IPS-NIHi7 (cell line): ENCODE results near the gene BRI3BP.

Experiments
- DNase-seq: peaks from one replicate; pipeline ENCODE4 v3.0.0; 2012; ENCODE audit warnings: mixed read lengths; ENCODE audit errors: extremely low spot score

Gene BRI3BP, protein sequence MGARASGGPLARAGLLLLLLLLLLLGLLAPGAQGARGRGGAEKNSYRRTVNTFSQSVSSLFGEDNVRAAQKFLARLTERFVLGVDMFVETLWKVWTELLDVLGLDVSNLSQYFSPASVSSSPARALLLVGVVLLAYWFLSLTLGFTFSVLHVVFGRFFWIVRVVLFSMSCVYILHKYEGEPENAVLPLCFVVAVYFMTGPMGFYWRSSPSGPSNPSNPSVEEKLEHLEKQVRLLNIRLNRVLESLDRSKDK

DNA sequence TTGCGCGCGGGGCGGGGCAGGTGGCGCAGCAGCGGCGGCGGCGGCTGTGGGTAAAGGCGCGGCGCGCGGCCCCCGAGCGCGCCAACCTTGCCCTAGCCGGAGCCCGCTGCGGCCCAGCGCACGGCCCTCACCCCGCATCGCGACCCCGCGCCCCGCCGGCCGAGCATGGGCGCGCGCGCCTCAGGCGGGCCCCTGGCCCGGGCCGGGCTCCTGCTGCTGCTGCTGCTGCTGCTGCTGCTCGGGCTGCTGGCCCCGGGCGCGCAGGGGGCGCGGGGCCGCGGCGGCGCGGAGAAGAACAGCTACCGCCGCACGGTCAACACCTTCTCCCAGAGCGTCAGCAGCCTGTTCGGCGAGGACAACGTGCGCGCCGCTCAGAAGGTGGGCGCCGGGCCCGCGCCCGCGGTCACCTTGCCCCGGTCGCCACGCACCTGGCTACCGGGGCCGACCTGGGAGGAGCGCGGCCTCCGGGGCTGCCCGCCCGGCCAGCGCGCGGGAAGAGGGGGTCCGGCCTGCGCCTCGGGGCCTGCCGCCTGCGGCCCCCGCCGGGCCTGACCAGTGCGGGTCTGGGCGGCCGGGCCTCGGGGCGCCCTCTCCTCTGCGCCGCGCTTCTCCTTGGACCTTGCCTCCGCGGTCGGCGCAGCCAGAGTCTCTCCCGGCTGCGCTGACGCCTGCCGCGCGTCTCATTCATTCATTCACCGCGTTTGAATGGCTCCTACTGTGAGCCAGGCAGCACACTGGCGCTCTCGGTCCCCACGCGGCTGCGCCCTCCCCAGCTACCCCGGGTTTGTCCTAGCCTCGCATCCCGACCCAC, at the start of gene BRI3BP:
Gene BRI3BP, plus strand, starts transcription at position 20 of the 811 bp plus-strand sequence. Its CDS starts 146 bp downstream, at position 166.
- DNase-seq: peak; percentile 49

DNA sequence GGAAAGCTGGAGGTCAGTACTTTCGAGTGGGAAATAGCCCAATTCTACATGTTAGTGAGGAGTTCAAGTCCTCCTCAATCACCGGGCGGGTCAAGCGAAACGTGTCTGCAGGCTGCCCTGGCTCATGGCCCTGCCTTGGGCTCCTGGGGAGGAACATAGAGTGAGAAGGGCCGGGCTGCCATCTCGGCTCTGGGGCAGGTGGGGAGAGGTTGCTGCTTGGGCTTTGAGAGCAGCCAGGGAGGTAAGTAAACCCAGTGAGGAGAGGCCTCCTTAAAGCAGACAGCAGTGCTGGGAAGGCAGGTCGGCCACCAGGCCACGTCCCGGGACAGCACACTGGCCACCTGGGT, 47.0 kb upstream of the BRI3BP start:
- DNase-seq: no peak

DNA sequence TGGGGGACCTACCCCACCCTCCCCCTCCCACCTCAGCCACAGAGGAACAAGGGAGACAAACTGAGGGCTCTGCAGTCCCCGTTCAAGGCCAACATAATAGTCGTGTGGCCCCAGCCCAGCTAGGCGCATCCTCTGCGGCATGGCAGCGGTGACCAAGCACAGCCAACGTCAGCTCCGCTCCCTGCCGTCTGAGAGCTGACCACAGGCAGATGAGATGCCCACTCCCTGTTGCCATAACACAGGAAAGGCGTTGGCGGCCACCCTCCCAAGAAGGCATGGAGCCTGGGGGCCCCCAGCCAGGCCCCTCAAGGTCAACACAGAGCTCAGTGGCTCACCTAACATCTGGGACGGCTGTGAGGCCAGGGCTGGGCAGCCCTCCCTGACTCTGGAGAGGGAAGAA, 46.4 kb upstream of the BRI3BP start:
- no peak for DNase-seq

DNA sequence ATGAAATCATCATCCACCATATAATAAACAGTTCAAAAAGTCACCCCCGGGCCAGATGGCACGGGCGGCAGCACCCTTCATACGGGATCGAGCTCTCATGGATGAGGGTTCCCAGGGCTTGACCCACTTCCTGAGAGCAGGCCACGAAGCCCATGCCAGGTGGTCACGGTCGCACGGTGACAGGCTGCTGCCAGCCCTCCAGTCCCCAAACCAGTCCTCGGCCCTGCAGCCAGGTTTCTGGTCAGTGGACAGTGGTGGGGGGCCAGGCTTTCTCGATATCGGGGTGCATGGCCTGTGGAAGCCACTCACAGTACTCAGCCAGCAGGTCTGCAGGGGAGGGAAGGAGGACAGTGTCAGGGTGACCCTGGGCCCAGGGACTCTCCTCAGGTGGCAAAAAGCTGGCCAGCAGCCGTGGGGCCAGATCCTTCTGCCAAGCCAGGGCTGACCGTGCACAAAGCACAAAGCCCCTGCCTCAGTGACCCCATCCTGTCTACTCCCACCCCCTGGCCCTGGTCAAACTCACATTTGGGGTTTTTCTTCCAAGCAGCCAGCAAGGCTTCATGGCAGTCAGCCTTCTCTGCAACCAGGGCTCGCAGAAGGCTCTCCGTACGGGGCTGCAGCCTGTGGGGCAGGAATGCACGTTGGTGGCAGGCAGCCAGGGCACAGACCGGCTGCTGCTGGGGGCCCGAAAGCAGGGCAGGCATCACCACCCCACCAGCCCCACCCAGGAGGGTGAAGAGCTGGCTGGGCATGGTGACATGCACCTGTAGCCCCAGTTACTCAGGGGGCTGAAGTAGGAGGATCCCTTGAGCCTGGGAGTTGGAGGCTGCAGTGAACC, 45.7 kb upstream of the BRI3BP start:
- DNase-seq: no peak

DNA sequence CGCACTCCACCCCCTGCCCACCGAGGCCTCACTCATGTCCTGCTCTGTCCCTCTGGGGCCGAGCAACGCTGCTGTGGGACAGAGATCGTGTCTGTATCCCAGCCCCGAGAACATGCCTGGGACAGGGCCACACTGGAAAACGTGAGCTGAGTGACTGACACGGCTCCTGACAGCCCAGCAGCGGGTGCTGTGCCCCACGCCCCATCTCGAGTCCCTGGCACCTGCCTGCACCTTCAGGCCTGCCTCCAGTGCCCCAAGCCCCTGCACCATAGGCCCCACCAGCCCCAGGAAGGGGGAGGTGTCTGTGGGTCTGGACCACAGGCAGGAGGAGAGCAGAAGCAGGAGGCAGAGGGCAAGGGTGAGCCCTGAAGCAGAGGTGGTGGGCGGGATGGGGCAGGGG, 44.4 kb upstream of the BRI3BP start:
- DNase-seq: no peak

DNA sequence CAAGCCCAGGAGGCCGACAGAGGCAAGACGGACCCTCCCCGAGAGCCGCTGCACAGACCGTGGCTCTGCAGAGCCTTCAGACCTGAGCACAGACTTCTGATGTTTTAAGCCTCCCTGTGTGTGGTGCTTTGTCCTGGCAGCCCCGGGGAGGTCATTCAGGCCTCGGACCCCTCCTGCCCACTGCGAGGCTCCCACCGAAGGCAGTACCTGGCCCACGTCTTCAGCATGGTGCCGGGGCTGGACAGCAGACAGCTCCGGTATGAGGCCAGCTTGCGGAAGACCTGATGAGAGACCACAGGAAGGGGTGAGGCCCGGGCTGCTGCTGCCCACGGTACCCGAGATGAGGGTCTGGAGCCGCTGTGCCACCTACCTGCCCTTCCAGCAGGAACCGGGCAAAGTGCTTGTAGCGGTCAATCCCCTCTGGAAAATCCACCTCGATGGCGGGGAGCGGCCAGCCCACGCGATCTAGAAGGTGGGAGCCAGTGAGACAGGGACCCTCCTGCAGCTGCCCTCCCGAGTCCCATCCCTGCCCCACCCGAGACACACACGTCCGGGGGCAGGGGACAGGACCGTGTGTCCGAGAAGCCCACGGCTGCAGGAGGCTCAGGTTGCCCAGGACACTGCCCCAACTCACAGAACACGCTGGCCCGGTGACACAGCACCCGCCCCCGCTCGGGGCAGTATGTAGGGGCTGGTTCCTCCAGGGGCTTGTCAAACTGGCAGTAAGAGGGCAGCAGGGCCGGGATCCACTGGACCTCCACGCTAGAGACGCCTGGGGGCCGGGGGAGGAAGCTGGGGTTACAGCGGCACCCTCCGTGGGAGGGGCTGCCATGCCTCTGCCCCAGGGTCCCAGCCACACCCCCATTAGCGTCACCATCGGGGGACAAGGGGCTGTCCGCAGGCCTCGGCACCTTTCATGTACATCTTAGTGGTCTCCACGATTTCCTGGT, 43.4 kb upstream of the BRI3BP start:
- no peak for DNase-seq

DNA sequence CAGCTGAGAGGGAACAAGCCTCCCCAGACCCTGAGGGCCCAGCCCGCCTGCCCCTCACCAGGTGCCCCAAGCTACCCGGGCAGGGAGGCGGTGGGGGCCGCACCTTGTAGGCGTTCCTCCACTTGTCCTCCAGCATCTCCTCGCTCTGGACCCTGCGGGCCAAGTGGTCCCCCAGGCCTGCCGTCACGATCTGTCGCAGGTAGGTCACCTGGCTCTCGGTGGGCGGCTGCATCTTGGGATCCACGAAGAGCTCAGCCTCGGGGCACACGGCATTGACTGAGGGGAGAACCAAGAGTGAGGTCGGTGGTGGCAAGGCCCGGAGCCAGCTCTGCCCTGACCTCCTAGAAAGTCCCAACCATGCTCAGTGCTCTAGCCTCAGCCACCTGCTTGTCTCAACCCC, 41.1 kb upstream of the BRI3BP start:
- no peak for DNase-seq

DNA sequence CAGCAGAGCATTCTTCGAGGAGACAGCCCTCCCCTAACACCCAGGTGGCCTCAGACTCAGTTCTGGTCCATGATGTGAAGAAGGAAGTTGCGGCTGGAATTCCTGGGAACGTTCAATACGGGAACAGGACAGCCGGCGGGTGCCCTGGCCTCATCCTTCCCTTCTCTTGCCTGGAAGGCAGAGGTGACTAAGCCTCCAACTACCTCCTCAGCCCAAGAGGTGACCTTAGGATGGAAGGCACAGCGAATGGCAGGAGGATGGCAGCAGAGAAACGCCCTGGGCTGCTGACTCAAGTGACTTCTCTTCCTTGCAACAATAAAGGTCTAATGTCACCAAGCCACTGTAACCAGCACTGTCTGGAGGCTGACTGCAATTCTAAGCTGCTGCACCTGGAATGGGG, 40.6 kb upstream of the BRI3BP start:
- DNase-seq: no peak

DNA sequence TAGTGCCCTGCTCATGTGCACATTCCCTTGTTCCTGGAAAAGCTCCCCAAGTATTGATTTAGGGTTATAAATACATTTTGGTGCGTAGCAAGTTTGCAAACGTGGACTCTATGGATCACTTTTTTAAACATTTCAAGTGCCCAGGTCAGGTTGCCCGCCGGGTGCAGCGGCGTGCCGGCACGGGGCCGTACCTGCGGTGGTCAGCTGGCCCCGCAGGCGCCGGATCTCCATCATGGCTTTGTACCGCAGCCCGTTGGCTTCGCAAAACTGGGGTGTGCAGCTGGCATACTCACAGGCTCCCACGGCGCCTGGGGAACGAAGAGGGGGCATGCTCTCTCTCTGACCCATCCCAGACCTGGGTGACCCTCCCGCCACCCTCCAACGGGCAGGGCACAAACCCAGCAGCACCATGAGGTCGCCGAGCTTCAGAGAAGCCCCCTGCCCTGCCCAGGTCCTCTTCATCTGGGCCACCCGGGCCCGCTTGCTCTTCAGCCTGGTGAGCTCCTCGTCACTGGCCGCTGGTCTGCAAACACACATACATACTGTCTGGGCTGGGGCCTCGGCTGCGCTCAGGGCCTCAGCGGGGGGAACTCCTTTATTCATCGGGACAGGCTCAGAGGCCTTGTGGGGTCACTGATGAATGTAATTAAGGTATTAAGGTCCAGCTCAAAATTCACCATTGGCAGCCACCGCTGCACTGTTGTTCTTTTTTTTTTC, 39.6 kb upstream of the BRI3BP start:
- peak; percentile 7 for DNase-seq

DNA sequence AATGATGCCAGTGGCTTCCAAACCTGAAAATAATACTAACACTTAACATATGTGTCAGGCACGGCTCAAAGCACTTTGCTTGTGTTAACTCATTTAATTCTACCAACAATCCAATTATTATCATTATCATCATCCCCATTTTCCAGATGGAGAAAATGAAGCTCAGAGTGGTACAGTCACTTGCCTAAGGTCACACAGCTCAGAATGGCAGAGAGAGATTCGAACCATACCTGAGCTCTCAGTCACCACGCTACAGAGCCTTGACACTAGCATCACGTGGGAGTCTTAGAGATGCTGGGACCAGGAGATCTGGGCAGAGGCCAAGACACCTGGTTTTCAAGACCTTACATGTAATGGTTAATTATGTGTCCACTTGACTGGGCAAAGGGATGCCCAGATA, 38.7 kb upstream of the BRI3BP start:
- DNase-seq: no peak

DNA sequence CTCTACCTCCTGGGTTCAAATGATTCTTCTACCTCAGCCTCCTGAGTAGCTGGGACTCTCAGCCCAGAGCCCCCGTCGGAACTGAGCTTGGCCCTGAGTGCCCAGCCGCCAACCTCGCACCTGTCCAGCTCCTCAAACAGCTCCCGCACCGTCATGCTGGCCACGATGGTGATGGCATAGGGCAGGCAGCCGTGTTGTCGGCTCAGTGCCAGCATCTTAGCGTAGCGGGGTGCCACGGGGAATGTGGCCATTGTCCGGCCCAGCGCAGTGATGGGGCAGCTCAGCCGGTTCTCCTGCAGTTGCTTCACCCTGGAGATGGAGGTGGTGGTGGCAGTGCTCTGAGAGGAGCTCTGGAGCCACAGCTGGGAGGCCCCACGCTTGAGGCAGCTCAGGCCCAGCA, 36.9 kb upstream of the BRI3BP start:
- no peak for DNase-seq

DNA sequence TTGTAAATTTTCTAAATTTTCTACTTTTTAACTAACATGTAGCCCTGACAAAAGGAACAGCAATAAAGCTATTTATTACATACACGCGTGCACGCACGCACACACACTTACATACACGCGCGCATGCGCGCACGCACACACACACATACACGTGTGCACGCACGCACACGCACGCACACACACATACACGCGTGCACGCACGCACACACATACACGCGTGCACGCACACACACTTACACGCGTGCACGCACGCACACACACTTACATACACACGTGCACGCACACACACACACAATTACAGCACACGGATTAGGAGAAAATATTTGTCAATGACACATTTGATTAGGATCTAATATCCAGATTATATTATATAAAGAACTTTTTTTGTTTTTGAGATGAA, 32.4 kb upstream of the BRI3BP start:
- no peak for DNase-seq

DNA sequence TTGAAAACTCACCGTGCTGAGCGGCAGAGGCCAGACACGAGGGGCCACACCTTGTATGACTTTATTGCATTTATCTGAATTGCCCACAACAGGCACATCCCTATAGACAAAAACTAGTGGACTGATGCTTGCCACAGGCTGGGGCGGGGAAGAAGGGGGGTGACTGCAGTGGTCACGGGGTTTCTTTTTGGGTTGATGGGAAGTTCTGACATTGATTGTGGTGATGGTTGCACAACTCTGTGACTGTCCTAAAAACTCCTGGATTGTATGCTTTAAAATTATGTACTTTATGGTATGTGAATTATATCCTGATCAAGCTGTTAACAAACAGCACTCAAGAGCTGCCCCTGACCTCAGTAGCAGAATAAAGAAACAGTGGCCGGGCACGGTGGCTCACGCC, 30.2 kb upstream of the BRI3BP start:
- DNase-seq: no peak

DNA sequence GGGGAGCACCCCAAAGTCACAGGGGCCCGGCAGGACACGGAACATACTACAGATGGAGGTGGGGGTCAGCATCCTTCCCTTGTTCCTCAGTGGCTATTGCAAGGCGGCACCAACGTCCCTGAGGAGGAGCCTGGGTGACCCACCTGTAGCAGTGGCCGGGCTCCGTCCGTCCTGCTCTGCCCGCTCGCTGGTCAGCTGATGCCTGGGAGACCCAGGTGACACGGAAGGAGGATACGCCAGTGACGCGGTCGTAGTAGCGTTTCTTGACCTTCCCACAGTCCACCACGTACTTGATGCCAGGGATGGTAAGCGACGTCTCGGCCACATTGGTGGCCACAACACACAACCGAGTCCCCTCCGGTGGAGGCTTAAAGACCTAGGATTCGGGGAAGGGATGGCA, 29.2 kb upstream of the BRI3BP start:
- DNase-seq: no peak

DNA sequence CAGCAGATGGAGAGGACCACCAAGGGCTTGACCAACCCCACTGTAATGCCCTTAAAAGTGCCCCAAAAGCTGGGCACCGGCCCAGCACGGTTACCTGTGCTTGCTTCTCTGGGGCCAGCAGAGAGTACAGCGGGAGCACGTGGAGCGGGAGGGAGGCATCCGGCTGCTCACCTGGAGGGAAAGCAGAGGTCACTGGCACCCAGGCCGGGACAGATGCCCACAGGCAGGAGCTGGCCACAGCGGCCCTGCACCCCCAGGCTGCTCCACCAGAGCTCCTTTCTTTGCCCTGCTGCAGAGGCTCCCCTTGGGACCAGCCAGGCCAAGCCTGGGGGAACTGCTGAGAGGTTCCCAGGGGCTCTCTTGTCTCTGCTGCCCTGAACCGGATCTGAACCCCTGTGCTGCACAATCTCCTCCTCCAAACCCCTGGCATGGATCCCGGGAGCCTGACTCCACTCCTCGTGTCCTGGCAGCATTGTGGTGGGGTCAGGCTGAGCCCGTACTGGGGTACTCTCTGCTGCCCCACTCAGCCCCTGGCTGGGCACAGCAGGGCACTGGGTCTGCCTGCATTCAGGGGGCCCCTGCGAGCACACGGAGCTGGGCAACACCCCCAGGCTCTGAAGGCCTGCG, 28.5 kb upstream of the BRI3BP start:
- no peak for DNase-seq

DNA sequence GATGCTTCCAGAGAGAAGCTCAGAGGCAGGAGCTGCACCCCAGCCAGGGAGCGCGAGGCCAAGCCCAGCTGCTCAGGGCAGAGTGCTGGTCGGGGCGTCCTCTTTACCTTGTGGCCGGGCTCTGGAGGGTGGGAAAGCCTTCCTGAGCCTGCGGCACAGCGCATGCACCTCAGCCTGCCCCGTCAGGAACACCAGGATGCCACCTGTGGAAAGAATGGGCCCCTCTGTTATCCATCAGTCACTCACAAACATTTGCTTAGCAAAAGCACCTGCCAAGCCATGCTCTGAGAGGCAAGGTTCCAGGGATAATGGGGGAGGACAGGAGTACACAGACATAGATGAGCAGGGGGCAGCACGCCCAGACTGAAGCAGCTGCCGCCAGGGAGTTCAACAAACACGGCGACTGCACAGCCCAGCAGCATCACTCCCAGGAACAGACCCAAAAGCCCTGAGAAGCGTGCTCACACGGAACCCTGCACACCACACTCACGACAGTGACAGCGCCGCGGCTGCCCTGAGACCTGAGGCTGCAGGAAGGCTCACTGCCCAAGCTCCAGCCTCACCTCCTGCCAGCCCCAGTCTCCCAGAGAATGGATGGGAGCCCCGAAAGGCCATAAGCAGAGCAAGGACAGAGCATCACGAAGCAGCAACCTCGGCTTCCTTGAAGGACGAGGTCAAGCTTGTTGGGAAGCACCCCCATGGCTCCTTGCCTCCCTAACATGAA, 26.3 kb upstream of the BRI3BP start:
- DNase-seq: no peak

DNA sequence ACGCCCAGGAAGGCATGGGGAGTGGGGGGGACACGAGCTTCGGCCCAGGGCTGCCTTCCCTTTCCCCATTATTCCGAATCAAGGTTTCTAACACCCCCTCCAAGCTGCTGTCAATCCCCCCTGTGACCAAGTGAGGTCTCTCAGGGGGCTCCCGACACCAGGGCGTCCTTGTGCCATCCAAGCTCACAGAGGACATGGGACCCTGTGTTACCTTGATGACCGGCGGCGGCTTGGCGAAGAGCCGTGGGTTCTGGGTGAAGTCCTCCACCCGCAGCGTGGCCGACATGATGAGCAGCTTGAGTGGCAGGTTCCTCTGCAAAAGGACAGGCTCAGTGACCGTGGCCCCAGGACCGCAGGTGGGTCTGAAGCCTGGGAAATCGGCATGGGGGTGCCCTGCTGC, 24.8 kb upstream of the BRI3BP start:
- DNase-seq: no peak

DNA sequence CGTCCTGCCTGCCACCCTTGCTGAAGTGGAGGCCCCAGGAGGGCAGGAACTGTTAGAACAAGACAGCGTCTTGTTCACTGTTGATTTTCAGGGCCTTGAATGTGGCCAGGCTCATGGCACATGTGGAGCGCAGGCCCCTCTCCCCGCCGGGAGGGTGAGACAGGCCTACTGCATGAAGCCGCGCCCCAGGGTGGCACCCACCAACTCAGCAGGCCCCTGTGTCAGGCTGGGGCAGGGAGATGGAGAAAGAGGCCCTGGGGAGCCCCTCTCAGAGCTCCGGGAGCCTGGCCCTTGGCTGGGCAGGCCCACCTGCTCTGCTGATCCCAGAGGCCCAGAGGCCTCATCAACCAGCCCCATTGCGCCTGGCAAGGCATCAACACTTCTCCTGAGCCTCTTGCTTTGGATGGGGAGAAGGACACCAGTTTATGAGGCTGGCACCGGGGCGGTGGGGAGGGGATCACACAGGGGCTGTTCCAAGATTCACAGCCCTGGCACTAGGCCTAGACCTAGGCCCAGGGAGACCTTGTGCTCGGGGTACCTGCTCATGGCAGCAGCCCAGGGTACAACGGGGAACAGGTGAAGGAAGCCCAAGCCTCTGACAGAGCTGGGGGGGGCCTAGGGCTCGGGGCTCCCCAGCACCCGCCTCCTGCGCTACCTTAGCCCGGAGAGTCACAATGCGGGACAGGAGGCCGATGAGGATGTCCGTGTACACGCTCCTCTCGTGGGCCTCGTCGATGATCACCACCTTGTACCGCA, 22.6 kb upstream of the BRI3BP start:
- DNase-seq: no peak

DNA sequence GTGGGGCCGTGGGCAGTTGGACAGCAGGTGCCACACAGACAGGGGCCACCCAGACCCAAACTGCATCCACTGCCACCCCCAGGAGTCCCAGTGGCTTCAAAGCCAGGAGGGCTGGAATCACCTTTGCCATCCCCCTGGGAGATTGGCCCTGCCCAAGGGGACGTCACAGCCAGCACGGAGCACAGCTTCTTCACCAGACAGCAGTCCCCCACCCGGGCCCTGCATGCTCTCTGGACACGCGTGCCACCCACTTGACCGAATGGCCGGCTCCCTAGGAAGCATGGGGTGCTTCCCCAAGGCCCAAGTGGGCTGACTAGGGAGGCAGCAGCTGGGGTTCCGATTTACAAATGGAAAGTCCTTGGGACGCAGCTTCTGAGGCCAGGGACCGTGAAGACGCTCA, 21.8 kb upstream of the BRI3BP start:
- no peak for DNase-seq
